ENCODE data around the gene KCNK10.
"Not testable (repeated sequence)": the region's sequence is repeated elsewhere in the genome, so short reads cannot be mapped to it uniquely, and the experiment has no call there.

Gene KCNK10

DNA sequence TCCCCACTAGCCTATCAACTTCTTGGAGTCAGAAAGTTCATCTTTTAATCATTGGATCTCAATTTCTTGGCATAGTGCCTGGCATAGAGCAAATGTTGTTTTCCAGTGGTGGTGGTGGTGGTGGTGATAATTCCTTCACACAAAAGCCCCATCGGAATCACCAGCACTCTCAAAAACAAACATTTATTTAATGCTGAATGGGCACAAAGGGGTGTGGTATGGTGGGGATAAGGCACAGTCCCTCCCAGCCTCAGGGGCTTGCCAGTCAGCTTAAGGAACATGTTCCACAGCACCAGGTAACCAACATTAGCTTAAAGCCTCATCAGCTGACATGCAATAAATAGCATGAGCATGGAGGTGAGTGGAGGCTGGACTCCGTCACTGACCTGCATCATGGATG is 56.6 kb downstream of the KCNK10 start:
- no peak for FAIRE-seq

GRCh38 chr14:88264116-88264515 is 59.0 kb downstream of the KCNK10 start:
- no peak for FAIRE-seq

GRCh38 chr14:88261302-88261701 is 61.8 kb downstream of the KCNK10 start:
- not testable (repeated sequence) for FAIRE-seq

- FAIRE-seq = no peak
Observed at GRCh38 chr14:88258021-88258420, 65.0 kb downstream of the KCNK10 start.

DNA sequence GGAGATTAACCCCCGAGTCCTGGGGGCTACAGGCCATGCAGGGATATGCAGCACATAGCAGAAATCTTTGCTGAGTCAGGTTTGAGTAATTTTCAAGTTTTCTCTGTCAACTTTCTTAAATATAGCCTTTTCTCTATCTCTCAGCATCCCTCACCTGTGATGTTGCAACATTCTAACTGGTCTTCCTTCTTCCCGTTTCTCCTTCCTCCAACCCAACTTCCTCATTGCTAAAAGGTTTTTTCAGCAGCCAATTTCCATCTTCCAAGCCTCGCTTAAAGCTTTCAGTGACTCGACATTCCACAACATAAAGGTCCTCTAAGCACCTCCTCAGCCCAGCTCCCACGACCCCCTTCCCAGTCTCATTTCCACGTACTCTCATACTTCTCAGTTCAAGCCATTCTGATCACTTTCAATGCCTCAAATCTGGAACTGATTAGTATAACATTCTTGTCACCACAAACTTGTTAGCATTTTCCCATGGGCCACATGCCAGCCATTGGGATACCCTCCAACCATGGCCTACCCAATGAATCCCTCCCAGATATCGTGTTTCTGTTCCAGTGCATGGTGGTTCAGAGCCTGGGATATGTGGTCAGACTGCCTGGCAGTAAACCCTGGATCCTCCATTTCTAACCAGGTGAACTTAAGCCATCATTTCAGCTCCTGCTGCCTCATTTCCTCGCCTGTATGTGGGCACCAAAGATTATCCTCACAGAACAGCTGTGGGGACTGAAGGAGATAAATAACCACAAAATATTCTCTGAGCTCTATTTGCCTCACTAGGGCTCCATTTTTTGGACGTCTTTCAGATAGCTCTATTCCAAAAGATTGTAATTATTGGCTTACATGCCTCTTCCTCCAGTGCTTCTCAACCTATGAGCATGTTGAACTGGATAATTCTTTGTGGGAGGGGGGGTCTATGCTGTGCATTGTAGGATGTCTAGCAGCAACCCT is 65.8 kb downstream of the KCNK10 start:
- FAIRE-seq = no peak

DNA sequence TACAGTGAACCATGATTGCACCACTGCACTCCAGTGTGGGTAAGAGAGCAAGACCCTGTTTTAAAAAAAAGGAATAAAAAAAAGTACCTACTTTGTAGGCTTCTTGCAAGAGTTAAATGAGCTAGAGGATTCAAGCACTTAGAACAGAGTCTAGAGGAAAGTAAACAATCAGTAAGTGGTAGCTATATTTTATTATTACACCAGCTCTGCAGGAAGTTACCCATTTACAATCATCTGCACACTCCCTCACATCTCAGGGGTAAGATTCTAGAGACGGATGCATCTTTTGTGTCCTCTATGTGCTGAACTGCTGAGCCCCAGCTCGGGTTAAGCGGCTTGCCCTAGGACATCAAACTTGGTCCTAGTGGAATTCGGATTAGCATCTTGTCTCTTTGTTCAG is 67.3 kb downstream of the KCNK10 start:
- FAIRE-seq = no peak

GRCh38 chr14:88255196-88255595 is 67.9 kb downstream of the KCNK10 start:
- FAIRE-seq = no peak

DNA sequence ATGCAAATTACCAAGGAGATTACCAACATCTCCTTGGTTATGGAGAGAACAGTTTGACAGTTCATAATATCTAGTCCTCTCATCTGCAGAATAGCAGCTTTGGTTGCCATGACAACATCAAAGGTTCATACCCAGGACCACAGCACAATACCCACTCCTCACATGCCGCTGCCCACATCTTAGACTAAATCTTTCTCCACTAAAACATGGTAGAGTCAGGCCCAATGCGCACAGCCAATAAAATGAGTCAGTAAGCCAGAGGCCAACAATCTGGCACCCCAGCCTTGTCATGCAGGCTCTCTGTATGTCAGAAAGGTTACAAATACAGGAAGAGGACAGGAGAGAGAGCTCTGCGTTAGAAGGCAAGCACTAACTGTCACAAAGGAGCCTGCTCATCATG is 70.6 kb downstream of the KCNK10 start:
- FAIRE-seq = no peak

DNA sequence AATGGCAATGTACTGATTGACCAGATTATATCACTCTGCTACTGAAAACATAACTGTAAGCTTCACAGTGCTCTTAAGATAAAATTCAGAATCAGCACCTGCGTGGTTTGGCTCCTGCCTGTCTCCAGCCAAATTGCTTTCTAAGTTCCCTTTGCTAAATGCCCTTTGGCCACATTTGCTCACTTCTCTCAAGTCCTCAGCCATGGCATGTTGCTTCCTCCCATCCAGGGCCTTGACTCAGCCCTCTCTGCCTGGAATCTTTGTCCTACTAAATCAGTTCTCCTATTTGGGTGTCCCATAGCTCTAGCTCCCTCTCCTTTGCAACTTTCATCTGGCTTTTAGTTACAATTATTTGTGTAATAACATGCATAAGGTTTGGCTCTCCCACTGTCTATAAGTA is 71.4 kb downstream of the KCNK10 start:
- FAIRE-seq = no peak

GRCh38 chr14:88249266-88249665 is 73.8 kb downstream of the KCNK10 start:
- no peak for FAIRE-seq

GRCh38 chr14:88248606-88249005 is 74.5 kb downstream of the KCNK10 start:
- FAIRE-seq = no peak

DNA sequence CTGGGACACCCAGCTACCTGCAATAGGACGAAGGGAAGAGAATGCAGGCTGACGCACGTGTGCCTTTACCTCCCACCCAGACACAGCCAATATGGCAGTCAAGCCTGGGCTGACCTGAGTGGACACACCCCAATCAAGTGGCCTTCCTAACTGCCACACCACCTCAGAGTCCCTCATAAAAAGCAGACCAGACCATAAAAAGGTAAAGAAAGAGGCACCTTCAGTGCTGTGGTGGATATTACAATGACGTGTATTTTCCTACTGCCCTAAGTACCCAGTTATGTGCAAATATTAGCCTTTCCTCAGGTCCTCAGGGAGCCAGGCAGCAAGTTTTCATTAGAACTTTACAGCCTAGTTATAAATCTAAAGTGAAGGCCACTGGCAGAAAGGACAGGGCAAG is 75.8 kb downstream of the KCNK10 start:
- FAIRE-seq = no peak

DNA sequence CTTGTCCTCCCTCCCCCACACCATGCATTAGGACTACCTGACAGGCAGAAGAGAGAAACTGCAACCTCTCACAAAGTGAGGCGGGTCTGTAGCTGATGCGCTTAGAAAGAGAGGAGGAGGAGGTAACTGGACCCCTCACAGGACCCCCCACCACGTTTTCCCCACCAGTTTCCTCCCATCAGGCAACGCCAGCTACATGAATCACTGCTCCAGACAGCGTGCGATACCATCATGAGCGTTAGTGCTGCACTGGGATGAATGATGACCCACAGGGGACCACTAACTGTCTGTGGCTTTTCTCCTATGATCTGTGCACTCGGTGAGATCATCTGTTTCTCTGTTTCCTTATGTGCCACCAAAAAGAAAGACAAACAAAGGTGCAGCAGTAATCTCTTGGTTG is 77.7 kb downstream of the KCNK10 start:
- FAIRE-seq = no peak

DNA sequence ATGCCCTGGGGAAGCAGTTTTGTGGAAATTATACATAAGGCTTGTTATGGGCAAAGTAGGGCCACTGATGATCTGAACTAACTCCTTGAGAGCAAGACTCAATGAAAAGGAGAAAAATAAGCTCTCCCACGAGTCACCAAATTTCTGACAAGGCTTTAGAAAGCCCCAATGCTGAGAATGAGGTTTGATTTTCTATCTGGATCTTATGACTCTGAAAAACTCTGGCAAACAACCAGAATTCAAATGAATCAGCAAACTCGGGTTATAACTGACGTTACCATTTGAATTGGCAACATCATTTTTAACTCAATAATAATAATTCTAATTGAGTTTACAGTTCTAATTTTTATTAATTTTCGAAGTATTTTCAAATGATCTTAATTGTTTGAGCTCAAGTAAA is 79.1 kb downstream of the KCNK10 start:
- FAIRE-seq = no peak

DNA sequence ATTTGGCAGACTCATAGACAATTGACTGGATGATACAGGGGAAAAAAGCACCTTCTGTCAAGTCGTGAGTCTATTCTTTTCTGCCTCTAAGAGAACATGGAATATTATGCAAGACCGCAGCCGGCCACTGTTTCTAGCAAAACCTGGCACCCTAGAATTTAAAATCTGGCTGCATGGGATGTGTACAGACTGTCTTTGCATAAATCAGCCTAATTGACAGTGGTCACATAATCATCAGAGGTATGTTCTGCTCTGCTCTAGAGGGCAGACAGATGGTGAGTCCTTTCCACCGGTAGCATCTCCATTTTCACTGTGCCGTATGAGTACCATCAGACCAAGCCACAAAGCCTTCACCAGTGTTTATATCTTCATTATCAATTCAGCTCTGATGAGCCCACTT is 80.6 kb downstream of the KCNK10 start:
- no peak for FAIRE-seq

DNA sequence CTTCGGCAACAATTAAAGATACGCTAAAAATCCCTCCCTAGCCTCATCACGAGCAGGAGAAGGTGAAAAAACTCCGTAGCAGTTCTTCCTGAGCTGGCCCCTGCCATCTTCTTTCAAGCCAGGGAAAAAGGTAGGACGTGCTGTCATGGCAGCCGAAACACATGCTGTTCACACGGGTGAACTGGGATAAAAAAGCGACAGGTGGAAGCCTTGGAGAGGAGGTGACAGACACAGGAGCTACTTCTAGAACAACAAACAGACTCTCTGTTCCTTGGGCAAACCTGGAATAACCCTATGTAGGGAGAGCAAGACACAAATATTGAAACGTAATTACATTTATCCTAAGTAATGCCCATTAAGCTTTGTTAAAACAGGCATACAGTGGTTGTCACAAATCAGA is 81.3 kb downstream of the KCNK10 start:
- FAIRE-seq = no peak

- no peak for FAIRE-seq
Observed at GRCh38 chr14:88234442-88234841, 88.6 kb downstream of the KCNK10 start.

GRCh38 chr14:88233915-88234314 is 89.2 kb downstream of the KCNK10 start:
- no peak for FAIRE-seq

DNA sequence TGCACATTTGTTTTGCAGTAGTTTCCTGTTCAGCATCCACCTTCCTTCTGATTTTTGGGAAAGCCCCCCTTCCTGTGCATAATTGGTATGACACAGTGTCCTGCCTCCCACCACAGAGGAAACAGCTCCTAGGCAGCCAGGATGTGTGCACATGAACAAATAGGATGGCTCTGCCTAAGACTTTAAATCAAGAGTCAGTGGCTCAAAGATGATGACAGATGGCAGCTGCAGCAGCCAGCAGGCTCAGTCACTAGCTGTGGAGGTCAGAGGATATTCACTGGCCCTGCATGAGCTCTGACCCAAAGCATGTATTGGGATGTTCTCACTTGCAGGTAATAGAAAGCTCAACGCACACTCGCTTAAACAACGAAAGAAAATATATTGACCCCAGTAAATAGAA is 90.3 kb downstream of the KCNK10 start:
- FAIRE-seq = no peak

GRCh38 chr14:88231603-88232002 is 91.5 kb downstream of the KCNK10 start:
- FAIRE-seq = no peak

GRCh38 chr14:88229428-88229827 is 93.6 kb downstream of the KCNK10 start:
- FAIRE-seq = no peak

- FAIRE-seq = no peak
Observed at GRCh38 chr14:88228522-88229236, 94.4 kb downstream of the KCNK10 start.

- FAIRE-seq = no peak
Observed at GRCh38 chr14:88227693-88228092, 95.4 kb downstream of the KCNK10 start.

DNA sequence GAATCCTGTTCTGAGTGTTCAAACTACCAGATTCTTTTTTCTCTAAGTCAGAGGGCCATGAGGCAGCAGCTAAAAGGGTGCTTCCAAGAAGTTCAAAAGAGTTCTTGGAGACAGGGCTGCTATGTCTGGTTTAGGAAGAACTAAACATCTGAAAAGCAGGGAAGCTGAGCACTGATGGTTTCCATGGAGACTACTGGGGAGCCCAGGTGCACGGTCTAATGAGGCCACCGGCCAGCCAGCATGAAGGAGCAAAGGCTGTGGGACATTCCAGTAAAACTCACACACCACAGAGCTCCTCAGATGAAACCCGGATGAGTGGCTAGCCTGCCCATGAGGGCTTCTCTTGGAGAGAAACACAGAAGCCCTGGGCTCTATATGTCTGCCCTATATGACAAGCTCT is 97.3 kb downstream of the KCNK10 start:
- FAIRE-seq = no peak
